Endothelial cell of umbilical vein (primary cell): Measurements from ENCODE around the gene LYZL1.

Experiments used
- CTCF ChIP-seq, 2 donors: IDR thresholded peaks; 1 replicate in 1 of 2; 2 replicates in 1 of 2; pipeline ENCODE4 v1.5.1; 2011; ENCODE audit warnings: low read length in 2 of 2, mild to moderate bottlenecking in 2 of 2, moderate library complexity in 2 of 2, control low read depth in 1 of 2, inconsistent platforms in 1 of 2, low read depth in 1 of 2; ENCODE audit not compliant: insufficient read depth in 1 of 2; ENCODE audit errors: extremely low read depth in 1 of 2
- EZH2 ChIP-seq: IDR thresholded peaks from 2 replicates; pipeline ENCODE4 v1.6.1; 2012; ENCODE audit warnings: borderline replicate concordance, low read depth, mild to moderate bottlenecking, moderate library complexity, low read length, inconsistent platforms; ENCODE audit not compliant: severe bottlenecking
- MAX ChIP-seq: IDR thresholded peaks from 2 replicates; pipeline ENCODE4 v1.6.1; 2011; ENCODE audit not compliant: insufficient read depth, insufficient read length
- MYC ChIP-seq: IDR thresholded peaks from one replicate; pipeline ENCODE4 v1.6.1; 2011; ENCODE audit warnings: mild to moderate bottlenecking, low read depth, low read length
- POLR2A ChIP-seq: IDR thresholded peaks from 2 replicates; pipeline ENCODE4 v1.6.1; 2012; ENCODE audit warnings: low read depth, mild to moderate bottlenecking, control low read depth, low read length

GRCh38 chr10:29248158-29248557 is 40.7 kb upstream of the LYZL1 start:
- TF ChIP-seq EZH2 (no peak), CTCF (IDR thresholded peaks at IDR 0.05; ENCODE audit: extremely low read depth in 1 of 2, insufficient read depth in 1 of 2, low read depth in 1 of 2, low read length in 2 of 2) (no peak), POLR2A (no peak), MAX (no peak), MYC (no peak)
